Activated CD4-positive, alpha-beta T cell treated with anti-CD3 and anti-CD28 coated beads, Interleukin-2, Interleukin-4, amounts not matched to agents 100 ng/mL and 50 ng/mL, durations not matched to agents 16 hours and 8 hours (primary cell): ENCODE measurements around the gene SPSB1.

Experiments
- DNase-seq: peaks from one replicate; pipeline ENCODE4 v3.0.0-alpha.2; 2020; ENCODE audit warnings: low spot score

Gene SPSB1

GRCh38 chr1:9319789-9320519 lies 27.3 kb downstream of the SPSB1 start:
- no peak for DNase-seq

DNA sequence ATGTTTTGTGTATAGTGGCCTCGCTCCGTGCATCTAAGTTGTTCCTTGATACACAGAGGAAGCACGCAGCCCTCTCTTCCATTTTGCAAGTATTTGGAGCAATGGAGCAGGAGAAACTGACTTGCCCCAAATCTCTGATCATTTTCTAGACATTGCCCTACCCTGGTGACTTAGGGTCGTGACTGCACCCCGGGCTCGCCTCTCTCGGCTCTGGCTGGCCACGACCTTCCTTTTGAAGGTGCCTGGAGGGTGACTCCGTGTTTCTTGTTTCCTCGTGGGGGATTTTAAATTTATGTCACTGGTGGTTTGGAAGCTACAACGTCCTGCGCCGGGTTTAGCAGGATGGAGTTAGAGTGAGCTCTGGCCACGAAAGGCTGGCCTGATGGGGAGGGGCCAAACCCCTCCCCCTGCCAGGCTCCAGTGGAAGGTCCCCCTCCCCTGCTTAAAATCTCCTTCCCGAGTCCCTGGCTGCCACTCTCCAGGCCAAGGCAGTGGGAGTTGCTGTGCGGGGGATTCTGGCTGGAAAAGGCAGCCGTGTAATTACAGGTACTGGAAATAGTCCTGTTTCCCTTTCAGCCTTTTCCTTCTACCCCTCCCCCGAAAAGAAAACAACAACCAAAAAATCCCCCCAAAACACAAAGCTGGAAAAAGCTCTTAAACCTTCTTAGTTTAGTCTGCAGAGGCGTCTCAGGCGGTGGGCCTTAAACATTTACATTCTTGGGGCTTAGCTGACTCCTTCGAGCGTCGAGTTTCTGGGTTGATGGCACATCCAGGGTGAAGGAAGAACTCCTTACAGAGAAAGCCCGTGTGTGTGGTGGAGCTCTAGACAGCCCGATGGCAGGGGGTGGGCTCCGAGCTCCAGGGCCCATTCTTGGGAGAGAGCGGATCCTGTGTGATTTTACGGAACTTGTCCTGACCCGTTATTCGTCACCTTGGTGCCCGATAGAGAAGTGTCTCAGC lies 28.1 kb downstream of the SPSB1 start:
- DNase-seq = no peak

- no peak for DNase-seq
These were observed 28.8 kb downstream of the SPSB1 start for GRCh38 chr1:9321480-9321849.

DNA sequence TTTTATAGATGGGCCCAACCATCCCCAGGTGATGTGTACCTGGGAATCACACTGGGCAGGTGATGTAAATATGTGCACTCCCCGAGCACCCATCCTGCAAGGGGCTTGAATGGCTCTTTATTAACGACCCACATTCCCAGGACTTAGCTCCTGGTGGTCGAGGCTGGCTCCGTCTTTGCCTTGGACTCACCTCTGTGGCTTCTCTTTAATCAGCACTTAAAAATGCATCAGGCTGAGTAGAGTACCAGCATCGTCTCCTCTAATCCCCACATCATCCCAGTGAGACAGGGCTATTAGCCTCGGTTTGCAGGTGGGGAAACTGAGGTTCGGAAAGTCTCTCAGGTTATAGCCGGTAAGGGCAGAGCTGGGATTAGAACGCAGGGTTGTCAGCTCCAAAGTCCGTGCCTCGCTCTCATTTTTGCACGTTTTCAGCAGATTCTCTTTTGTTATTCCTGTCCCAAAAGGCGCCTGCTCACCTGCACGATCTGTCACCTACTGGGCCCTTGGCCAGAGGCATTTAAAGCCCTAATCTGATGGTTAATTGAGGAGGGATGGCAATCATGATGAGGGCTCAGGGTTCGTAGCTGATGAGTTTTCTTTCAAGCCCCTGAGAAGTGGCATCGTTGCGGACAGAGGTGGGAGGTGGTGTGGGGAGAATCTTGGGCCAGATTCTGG lies 29.4 kb downstream of the SPSB1 start:
- no peak for DNase-seq

DNA sequence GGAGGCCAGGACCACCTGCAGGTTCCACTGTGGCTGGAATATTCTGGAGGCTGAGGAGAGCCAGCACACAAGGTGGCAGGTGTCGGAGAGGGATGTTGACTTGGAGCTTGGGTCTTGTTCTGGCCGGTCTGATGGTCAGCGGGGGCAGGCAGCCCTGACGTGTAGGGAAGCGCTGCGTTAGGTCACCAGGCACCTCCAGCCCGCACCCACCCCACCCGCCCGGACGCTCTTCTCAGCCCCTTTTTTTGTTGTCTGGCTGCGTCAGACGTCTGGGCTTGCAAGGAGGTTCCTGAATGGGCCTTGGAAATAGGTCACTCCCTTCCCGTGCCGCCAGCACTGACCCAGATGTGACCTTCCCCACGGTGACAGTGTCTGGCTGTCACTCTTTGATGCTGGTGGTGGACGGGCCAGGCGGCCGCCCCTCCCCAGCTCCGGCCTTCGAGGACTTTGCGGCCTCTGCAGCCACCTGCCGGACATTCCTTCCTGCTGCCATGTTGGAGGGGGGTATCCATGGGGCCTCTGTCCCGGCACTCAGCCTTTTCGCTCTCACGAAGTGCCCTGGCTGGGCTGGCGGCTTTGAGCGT lies 30.1 kb downstream of the SPSB1 start:
- DNase-seq = no peak

- no peak for DNase-seq
These were observed 31.8 kb downstream of the SPSB1 start for GRCh38 chr1:9324246-9325096.

- DNase-seq = no peak
These were observed 33.9 kb downstream of the SPSB1 start for GRCh38 chr1:9326596-9326995.

DNA sequence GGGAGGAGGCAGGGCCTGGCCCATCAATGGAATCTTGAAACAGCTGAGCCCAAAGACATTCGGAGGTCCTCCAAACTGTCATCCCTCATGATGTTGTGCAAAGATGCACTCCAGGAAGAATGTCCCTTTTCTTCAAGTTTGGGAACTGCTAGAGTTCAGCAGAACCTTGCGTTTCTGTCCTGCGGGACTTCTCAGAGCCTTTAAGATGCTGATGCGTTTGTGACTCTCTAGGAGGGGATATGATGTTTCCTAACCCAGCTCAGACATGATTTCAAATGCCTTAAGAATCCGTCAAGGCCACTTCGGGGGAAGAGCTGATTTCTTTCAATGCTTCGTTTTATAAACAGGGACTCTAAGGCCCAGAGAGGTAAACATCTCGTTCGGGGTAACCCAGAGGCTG lies 35.5 kb downstream of the SPSB1 start:
- DNase-seq = no peak

DNA sequence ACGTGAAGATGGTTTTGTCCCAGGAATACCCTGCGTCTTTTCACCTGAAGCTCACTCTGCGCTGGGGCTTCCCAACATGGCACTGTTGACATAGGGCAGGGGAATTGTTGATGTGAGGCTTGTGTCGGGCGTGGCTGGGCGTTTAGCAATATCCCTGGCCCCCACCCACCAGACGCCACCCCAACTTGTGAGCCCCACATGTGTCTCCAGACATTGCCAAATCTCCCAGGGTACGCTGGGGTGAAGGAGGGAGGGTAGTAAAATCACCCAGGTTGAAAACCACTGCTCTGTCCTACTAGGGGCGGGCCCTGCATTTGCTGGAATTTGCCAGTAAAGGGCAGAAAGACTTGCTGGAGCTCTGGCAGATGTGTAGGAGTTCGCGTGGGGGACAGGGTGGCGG lies 36.0 kb downstream of the SPSB1 start:
- DNase-seq = no peak

DNA sequence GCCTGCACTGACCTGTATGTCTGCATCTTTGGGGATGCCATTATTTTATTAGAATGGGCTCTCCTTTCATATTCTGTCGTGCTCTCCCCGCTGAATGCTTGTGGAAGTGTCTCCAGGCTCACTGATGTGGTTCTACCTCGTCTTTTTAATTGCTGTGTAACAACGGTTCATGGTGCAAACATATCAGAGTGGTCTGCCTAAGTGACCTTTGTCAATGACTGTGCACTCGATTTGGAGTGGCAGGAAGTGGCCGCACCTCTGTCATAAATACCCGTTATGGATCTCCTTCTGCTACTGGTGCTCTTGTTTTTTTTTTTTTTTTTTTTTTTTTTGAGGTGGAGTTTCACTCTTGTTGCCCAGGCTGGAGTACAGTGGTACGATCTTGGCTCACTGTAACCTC lies 38.3 kb downstream of the SPSB1 start:
- DNase-seq = no peak

GRCh38 chr1:9331558-9332346 lies 39.1 kb downstream of the SPSB1 start:
- DNase-seq = no peak

GRCh38 chr1:9332513-9333143 lies 39.9 kb downstream of the SPSB1 start:
- DNase-seq = no peak

DNA sequence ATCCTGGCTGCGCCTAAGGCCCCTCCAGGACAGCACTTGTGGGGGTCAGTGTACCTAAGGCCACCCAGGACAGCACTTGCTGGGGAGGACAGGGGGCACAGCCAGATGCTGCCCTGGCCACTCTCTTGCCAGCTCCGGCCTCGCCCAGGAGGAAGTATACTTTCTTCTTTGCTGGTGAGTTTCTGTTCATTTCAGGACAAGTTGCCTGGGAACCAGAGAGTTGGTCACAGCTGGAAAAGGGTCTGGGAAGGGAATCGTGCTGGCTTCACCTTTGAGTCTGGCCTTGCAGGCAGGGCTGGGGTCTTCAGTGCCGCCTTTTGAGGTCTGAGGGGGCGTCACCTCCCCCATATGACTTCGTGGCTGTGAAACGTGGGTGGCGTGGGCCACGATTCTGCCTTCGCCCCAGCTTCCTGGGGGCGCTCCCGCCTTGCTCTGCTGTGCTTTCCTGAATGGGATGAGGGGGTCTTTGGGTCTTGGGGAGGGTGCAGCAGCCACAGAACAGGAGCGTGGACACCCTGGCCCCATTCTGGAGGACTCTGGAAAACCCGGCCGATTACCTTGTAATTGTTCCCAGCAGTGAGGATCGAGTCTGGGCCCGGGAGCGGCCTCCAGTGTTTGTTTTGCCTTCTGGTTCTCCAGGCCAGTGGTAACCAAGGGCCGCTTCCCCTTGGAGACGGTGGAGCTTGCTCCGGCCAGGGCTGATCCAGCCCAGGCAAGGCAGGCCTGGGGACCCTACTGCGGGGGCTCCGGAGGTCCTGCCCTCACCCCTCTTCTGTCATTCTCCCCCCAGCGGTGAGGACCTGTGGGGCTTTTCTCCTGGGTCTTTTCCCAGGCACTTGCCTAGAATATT lies 45.9 kb downstream of the SPSB1 start:
- no peak for DNase-seq

DNA sequence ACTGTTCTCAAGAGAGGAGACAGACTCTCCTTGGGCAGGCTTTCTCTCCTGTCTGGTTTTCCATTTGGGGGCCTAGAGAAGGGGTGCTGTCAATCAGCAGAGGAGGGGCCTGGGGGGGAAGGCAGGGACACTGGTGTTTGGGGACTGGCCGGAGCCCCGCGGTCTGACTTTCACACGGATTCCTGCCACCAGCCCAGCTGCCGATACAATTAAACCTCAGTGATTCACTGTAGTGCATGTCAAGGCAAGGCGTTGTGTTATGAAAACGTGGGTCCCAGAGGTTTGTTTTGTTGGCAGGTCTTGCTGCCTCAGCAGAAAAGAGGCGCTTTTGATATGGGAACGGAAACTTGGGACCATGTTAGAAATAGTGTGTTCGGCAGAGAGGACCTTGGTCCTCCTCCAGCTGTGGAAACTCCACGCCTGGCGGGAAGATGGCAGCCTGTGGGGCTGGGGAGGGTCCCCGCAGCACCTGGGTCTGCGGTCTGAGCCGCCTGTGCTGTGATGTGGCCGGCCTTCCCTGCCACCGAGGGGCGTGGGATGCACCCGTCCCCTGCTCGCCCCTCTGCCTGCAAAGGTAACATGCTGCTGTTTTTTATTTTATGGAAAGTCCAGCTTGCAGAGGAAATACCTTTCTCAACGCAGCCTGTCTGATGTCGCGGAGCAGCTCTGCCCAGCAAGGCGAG lies 47.6 kb downstream of the SPSB1 start:
- DNase-seq = no peak

DNA sequence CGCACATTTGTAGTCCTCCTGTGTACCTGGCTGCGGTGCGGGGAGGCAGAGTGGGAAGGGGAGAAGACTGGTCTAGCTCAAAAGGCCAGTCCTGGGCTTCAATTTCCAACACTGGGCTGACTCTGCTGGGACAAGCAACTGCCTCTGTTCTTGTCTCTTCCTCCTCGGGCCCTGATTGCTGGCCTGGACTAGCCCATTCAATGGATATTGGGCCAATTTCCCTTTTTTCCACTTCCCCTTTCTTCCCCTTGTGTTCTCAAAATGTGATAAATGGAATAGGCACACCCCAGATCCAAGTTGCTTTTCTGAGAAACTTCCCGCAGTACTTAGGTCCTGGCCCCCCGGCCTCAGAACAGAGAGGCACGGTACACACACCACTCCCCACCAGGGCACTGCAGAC lies 48.2 kb downstream of the SPSB1 start:
- DNase-seq = no peak

DNA sequence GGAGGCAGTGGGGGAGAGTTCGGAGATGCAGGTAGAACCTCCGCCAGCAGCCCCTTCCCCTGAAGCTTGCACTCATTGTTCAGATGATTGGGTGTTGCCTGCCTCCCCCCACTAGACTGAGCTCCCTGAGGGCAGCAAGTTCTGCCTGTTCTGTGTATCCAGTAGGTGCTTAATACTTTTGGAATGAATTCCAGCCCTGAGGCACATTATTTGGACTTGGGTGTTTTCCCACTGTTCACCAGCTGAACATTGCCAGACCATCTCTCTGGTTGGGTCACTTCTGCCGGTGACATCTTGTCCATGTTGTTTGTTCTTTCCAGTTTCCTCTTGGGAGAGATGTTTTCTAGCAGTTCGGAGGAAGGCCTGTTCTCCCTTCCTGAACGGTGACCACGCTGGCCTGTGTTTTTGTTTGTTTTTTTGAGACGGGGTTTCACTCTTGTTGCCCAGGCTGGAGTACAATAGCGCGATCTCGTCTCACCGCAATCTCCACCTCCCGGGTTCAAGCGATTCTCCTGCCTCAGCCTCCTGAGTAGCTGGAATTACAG lies 48.7 kb downstream of the SPSB1 start:
- DNase-seq = no peak

GRCh38 chr1:9343269-9343668 lies 50.6 kb downstream of the SPSB1 start:
- no peak for DNase-seq
